ENCODE data around the gene NPTN. TPM values are rescaled to one million over a fixed set of nuclear protein-coding genes. Genes with fewer than 3 reads are reported as not detected.

NPTN gene
- total RNA-seq, 2 experiments from 2014 or later: 41.5 to 43.2 TPM

DNA sequence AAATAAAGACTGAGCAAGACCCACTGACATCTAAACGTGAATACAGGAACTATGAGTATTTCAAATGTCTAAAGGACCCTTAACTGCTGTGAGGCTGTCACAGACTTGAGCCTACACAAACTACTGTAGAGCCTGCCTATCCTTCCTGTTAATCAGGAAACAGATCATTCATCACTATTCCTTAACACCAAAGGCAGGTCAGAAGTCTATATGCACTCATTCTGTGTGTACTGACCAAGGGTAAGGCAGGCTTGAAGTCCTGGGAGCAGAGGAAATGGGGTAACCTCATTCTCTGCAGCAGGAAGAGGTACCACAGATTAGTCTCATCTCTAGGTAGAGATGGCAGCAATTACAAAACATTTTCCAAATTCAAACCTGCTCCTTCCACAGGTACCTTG is 30.7 kb downstream of the NPTN start:
- Histone ChIP-seq H4K20me1 (ENCODE audit: insufficient read depth, low read length) (peaks cover 25% of the 10 kb centered on the region), H2AFZ (ENCODE audit: low read length) (no peak overlapping the region), H3K27ac (ENCODE audit: low read depth, low read length, poor library complexity, severe bottlenecking) (no peak overlapping the region), H3K9me3 (ENCODE audit: low read length) (no peaks in the 10 kb centered on the region), H3K9me2 (ENCODE audit: insufficient read depth, low read length) (no peaks in the 10 kb centered on the region), H3K4me3 (ENCODE audit: low read depth, low read length, poor library complexity, severe bottlenecking) (no peak overlapping the region), H3K79me2 (ENCODE audit: insufficient read depth, low read depth, low read length) (peaks cover 79% of the 10 kb centered on the region; the same call in 1 of the 2 replicates), H3K4me1 (ENCODE audit: insufficient read depth, low read length, poor library complexity, severe bottlenecking) (peaks cover 5% of the 10 kb centered on the region), H3K4me2 (ENCODE audit: low read length) (no peak overlapping the region), H3K36me3 (ENCODE audit: insufficient read depth, low read length) (no peaks in the 10 kb centered on the region)
- DNase-seq (ENCODE audit: low spot score): no peak
- POLR2A ChIA-PET: no interaction called here
- CTCF ChIA-PET (ENCODE audit: unreplicated experiment): no interaction called here
- TF ChIP-seq EZH2phosphoT487 (IDR thresholded peaks at IDR 0.05; ENCODE audit: borderline replicate concordance, low read depth, low read length): no peak
- TF ChIP-seq, protein P1, sequence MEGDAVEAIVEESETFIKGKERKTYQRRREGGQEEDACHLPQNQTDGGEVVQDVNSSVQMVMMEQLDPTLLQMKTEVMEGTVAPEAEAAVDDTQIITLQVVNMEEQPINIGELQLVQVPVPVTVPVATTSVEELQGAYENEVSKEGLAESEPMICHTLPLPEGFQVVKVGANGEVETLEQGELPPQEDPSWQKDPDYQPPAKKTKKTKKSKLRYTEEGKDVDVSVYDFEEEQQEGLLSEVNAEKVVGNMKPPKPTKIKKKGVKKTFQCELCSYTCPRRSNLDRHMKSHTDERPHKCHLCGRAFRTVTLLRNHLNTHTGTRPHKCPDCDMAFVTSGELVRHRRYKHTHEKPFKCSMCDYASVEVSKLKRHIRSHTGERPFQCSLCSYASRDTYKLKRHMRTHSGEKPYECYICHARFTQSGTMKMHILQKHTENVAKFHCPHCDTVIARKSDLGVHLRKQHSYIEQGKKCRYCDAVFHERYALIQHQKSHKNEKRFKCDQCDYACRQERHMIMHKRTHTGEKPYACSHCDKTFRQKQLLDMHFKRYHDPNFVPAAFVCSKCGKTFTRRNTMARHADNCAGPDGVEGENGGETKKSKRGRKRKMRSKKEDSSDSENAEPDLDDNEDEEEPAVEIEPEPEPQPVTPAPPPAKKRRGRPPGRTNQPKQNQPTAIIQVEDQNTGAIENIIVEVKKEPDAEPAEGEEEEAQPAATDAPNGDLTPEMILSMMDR (conservative IDR thresholded peaks at IDR 0.05; ENCODE audit: low read length): no peak
- intact Hi-C loops (cut with micrococcal nuclease; ENCODE audit: unreplicated experiment): no loop called here
- no TSS peak for BruUV-seq (replicated peaks)

DNA sequence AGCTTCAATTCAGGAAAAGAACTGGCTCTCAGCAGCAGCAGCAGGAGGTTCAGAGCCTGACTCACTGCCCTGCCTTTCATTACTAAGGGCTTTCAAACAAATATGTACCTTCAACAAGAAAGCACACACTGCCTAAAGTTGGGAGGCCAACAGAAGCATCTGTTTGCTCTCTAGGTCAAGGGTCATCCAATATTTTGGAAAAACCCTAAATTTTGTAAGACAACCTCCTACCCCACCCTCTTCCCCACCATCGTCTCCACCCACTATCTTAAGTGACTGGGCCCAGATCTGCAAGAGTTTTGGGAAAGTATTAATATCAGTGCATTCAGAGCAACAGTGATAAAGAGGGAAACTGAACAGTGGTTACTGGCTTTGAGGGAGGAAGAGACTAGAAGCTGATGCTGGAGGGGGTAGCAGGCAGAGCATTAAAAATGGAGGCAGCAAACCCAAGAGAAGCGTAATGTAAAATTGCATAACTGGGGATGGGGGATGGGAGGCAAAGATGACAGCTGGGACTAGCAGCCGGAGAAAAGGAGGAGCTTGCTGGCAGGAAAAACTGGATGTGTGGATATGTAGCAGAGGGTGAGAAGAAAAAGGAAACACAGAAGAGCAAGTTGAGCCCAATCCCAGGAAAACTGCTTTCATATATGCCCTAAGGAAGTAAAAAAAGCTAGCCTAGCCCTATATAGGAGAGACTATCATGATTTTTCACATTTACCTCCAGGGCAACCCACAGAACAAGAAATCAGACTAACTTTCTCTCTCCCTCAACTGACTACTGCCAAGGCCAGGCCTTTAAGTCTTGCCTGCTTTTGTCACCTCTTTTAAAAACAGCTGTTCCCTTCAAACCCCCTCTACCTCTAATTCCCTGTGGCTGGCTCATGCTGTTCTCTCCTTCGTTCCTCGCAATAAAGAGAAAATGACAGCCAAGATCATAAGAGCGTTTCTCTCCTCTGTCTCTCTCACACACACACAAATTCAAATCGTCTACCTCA is 31.4 kb downstream of the NPTN start:
- Histone ChIP-seq H3K36me3 (ENCODE audit: insufficient read depth, low read length) (no peaks in the 10 kb centered on the region), H3K4me2 (ENCODE audit: low read length) (no peak overlapping the region), H2AFZ (ENCODE audit: low read length) (no peak overlapping the region), H3K4me1 (ENCODE audit: insufficient read depth, low read length, poor library complexity, severe bottlenecking) (peaks cover 5% of the 10 kb centered on the region), H3K4me3 (ENCODE audit: low read depth, low read length, poor library complexity, severe bottlenecking) (no peak overlapping the region), H3K9me2 (ENCODE audit: insufficient read depth, low read length) (no peaks in the 10 kb centered on the region), H3K9me3 (ENCODE audit: low read length) (no peaks in the 10 kb centered on the region), H3K79me2 (ENCODE audit: insufficient read depth, low read depth, low read length) (peaks cover 73% of the 10 kb centered on the region; the same call in 1 of the 2 replicates), H3K27ac (ENCODE audit: low read depth, low read length, poor library complexity, severe bottlenecking) (no peak overlapping the region), H4K20me1 (ENCODE audit: insufficient read depth, low read length) (peaks cover 22% of the 10 kb centered on the region)
- BruUV-seq (replicated peaks): no TSS peak
- intact Hi-C loops (cut with micrococcal nuclease; ENCODE audit: unreplicated experiment): no loop called here
- DNase-seq (ENCODE audit: low spot score): no peak
- ChIA-PET CTCF (ENCODE audit: unreplicated experiment) (no interaction called here), POLR2A (no interaction called here)
- TF ChIP-seq, protein P1 (conservative IDR thresholded peaks at IDR 0.05; ENCODE audit: low read length): no peak
- TF ChIP-seq EZH2phosphoT487 (IDR thresholded peaks at IDR 0.05; ENCODE audit: borderline replicate concordance, low read depth, low read length): no peak
